Measurements from ENCODE around the gene CDH1. TPM values are rescaled to one million over a fixed set of nuclear protein-coding genes. Genes with fewer than 3 reads are reported as not detected.

The CDH1 gene
- total RNA-seq, 2 donors from 2014 or later: 95.3 to 107 TPM

DNA sequence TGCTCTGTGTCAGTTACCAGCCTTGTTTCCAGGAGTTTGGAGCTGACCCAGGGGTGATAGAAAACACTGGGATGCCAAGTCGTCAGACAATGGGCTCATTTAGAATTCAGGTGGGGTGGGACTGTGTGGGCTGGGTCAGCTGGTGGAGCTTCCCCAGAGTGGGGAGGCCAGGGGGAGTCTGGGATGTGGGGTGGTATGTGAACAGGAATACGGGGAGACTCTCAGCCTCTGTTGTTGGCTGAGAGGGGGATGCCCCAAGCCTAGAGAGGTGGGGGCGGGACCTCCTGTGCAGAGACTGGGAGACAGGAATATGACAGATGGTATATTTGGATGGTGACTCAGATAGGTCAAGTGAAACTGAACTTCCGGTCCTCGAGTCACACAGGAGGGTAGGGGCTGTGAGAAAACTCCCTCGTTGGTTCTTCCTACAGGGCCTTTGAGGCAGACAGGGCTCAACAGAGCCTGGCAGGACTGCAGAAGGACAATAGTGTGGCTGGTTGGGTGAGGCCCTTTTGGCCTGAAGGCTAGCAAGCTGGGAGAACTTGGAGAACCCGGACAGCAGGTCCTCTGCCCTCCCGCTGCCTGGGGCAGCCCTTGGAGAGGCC, 23.7 kb downstream of the CDH1 start:
- intact Hi-C loops (cut with DNase I): no loop called here
- 33 to 41% methylated on average over 6 to 7 of the region's 8 CpGs for WGBS, 2 donors
- no peak overlapping the region for H3K4me3 ChIP-seq
- H3K27me3 ChIP-seq: no peaks in the 10 kb centered on the region
- H3K36me3 ChIP-seq (replicated peaks in 1 of 2; ENCODE audit: insufficient read depth in 1 of 2, low read depth in 2 of 2): no peaks in the 10 kb centered on the region
- H3K9me3 ChIP-seq: no peaks in the 10 kb centered on the region
- peaks cover 84% of the 10 kb centered on the region for H3K4me1 ChIP-seq
- H3K27ac ChIP-seq: peak overlapping the region; percentile 52 to 83 (median 76)
- peak; percentile 55 for ATAC-seq
- peak in 2 of 3 donors; percentile 39 to 42 for TF ChIP-seq POLR2A (IDR thresholded peaks at IDR 0.05)
- TF ChIP-seq, protein P1, sequence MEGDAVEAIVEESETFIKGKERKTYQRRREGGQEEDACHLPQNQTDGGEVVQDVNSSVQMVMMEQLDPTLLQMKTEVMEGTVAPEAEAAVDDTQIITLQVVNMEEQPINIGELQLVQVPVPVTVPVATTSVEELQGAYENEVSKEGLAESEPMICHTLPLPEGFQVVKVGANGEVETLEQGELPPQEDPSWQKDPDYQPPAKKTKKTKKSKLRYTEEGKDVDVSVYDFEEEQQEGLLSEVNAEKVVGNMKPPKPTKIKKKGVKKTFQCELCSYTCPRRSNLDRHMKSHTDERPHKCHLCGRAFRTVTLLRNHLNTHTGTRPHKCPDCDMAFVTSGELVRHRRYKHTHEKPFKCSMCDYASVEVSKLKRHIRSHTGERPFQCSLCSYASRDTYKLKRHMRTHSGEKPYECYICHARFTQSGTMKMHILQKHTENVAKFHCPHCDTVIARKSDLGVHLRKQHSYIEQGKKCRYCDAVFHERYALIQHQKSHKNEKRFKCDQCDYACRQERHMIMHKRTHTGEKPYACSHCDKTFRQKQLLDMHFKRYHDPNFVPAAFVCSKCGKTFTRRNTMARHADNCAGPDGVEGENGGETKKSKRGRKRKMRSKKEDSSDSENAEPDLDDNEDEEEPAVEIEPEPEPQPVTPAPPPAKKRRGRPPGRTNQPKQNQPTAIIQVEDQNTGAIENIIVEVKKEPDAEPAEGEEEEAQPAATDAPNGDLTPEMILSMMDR (IDR thresholded peaks at IDR 0.05): no peak
- peak; percentile 38 to 69 (median 58) for DNase-seq

DNA sequence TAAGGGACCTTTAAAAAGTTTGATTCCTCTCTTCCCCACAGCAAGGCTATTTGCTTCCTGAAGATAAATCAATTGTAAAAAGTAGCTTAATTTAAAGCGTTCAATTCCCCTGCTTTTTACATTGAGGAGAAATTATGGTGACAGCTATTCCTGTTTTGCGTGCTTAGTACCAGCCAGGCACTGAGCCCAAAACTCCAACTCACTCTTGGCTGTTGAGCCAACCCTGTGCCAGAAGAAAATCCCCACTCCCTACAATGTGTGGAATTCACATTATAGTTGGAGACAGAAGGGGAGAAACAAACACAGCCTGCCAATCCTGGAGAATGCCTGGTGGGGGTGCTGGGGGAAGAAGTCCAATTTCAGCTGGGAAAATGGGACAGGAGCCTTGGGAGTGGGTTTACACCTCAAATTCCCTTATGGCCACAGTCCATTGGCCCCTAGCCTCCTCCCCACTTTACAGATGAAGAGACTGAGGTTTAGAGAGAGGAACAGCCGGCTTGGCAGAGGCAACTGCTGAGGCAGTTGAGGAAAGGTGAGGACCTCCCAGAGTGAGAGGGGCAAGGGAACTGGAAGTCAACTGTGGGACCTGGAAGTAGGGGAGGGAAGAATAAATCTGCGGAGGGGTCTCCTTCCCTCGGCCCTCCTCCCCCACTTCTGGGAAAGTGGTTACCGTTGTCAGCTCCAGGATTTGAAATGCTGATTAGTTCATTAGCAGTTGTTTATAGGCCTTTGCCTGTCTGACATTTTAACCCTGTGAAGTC, 26.1 kb downstream of the CDH1 start:
- H3K27ac ChIP-seq: peak overlapping the region in 3 of 4 donors; percentile 52 to 79 (median 74)
- H3K36me3 ChIP-seq (replicated peaks in 1 of 2; ENCODE audit: insufficient read depth in 1 of 2, low read depth in 2 of 2): no peaks in the 10 kb centered on the region
- H3K9me3 ChIP-seq: no peaks in the 10 kb centered on the region
- H3K4me1 ChIP-seq: peaks cover 71% of the 10 kb centered on the region
- DNase-seq (peak in 2 of 4 donors; percentile 44 to 48), ATAC-seq (peak; percentile 28)
- no peak overlapping the region for H3K4me3 ChIP-seq
- TF ChIP-seq, protein P1 (IDR thresholded peaks at IDR 0.05): no peak
- no peak for TF ChIP-seq POLR2A (IDR thresholded peaks at IDR 0.05)
- intact Hi-C loops (cut with DNase I): no loop called here
- H3K27me3 ChIP-seq: no peaks in the 10 kb centered on the region
- 36 to 45% methylated on average over 6 of the region's 6 CpGs for WGBS, 2 donors

DNA sequence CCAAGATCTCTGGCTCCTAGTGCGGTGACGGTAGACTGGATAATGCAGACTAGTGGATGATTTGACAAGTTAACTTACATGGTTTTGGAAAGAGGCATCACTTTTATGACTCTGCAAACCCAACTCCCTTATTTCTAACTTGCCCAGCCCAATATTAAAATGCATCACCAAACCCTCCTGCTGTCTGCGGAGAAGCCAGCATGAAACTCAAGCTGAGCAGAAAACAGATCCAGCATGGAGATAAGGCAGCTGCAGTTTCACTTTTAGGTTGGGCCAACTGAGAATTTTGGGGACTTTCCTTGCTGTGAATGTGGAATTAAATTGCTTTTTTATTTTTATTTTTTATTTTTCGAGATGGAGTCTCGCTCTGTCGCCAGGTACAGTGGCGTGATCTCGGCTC, 27.8 kb downstream of the CDH1 start:
- DNase-seq: no peak
- Histone ChIP-seq H3K27me3 (no peaks in the 10 kb centered on the region), H3K36me3 (replicated peaks in 1 of 2; ENCODE audit: insufficient read depth in 1 of 2, low read depth in 2 of 2) (no peaks in the 10 kb centered on the region), H3K4me1 (peaks cover 67% of the 10 kb centered on the region), H3K9me3 (no peaks in the 10 kb centered on the region), H3K4me3 (no peak overlapping the region), H3K27ac (peak overlapping the region in 3 of 4 donors; percentile 68 to 79 (median 74))
- no peak for ATAC-seq
- intact Hi-C loops (cut with DNase I): no loop called here
- TF ChIP-seq, protein P1 (IDR thresholded peaks at IDR 0.05): no peak
- TF ChIP-seq POLR2A (IDR thresholded peaks at IDR 0.05): no peak
- WGBS, 2 donors: 66 to 70% methylated on average over 8 of the region's 8 CpGs

DNA sequence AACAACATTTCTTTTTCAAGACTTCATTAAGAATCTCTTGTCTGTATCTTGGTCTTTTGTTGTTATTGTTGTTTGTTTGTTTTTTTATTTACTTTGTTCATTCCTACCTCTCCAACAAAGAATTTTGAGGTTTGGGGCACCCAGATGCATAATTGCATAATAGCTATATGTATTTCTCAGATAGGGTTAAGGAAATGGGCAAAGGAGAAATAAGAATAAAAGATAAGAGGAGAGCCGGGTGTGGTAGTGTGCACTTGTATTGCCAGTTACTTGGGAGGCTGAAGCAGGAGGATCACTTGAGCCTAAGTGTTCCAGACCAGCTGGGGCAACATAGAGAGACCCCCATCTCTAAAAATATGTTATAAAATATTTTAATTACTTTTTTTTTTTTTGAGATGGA, 30.5 kb downstream of the CDH1 start:
- Histone ChIP-seq H3K27me3 (no peaks in the 10 kb centered on the region), H3K4me1 (peaks cover 45% of the 10 kb centered on the region), H3K4me3 (no peak overlapping the region), H3K36me3 (replicated peaks in 1 of 2; ENCODE audit: insufficient read depth in 1 of 2, low read depth in 2 of 2) (no peaks in the 10 kb centered on the region), H3K9me3 (no peaks in the 10 kb centered on the region), H3K27ac (peak overlapping the region in 1 of 4 donors; percentile 32)
- 22 to 25% methylated on average over 1 of the region's 1 CpG for WGBS, 2 donors
- TF ChIP-seq, protein P1 (IDR thresholded peaks at IDR 0.05): no peak
- no peak for TF ChIP-seq POLR2A (IDR thresholded peaks at IDR 0.05)
- no peak for ATAC-seq
- no peak for DNase-seq
- intact Hi-C loops (cut with DNase I): no loop called here
